ENCODE results near the gene EIF4E. TPM values are rescaled to one million over a fixed set of nuclear protein-coding genes. Genes with fewer than 3 reads are reported as not detected.
"Not testable (repeated sequence)": the region's sequence is repeated elsewhere in the genome, so short reads cannot be mapped to it uniquely, and the experiment has no call there.

The EIF4E gene
- total RNA-seq, 1 experiment from 2014 or later, result 179 TPM

GRCh38 chr4:98921292-98921691, 7.6 kb downstream of the EIF4E start:
- intact Hi-C loops (cut with micrococcal nuclease; ENCODE audit: unreplicated experiment), result loop anchor here (10.0 kb wide), 1 partner anchor 456 kb away; no protein-coding TSS in a partner anchor
- POLR2A ChIA-PET (ENCODE audit: low non-redundant PET), result no interaction called here
- CTCF ChIA-PET, result no interaction called here

GRCh38 chr4:98919996-98920395, 8.9 kb downstream of the EIF4E start:
- intact Hi-C loops (cut with micrococcal nuclease; ENCODE audit: unreplicated experiment), result loop anchor here (10.0 kb wide), 1 partner anchor 455 kb away; no protein-coding TSS in a partner anchor
- ChIA-PET POLR2A (ENCODE audit: low non-redundant PET) (no interaction called here), CTCF (no interaction called here)
- Histone ChIP-seq H3K4me1 (ENCODE audit: insufficient read depth, low read length, poor library complexity, severe bottlenecking) (peaks cover 10% of the 10 kb centered on the region), H3K9me3 (ENCODE audit: low read depth, low read length, poor library complexity, severe bottlenecking) (no peaks in the 10 kb centered on the region), H3K27me3 (replicated peaks; ENCODE audit: insufficient read depth, low read depth, low read length, poor library complexity) (no peaks in the 10 kb centered on the region), H3K36me3 (ENCODE audit: insufficient read depth, low read length, poor library complexity, severe bottlenecking) (peaks cover 13% of the 10 kb centered on the region), H3K27ac (ENCODE audit: low read depth, low read length, poor library complexity, severe bottlenecking) (peak overlapping the region; percentile 28), H3K4me3 (ENCODE audit: low read depth, low read length, poor library complexity, severe bottlenecking) (no peak overlapping the region)
- DNase-seq (ENCODE audit: low spot score), result no peak
- no TSS peak for BruUV-seq (replicated peaks)
- TF ChIP-seq CTCF (conservative IDR thresholded peaks at IDR 0.05; ENCODE audit: low read depth, low read length) (no peak), EZH2 (IDR thresholded peaks at IDR 0.05; ENCODE audit: borderline replicate concordance, low read depth, low read length, poor library complexity, severe bottlenecking) (no peak)

More at GRCh38 chr4:98921292-98921691, 7.6 kb downstream of the EIF4E start:
- no peak for TF ChIP-seq CTCF (conservative IDR thresholded peaks at IDR 0.05; ENCODE audit: low read depth, low read length)
- no peak for TF ChIP-seq EZH2 (IDR thresholded peaks at IDR 0.05; ENCODE audit: borderline replicate concordance, low read depth, low read length, poor library complexity, severe bottlenecking)
- no peak overlapping the region for H3K27ac ChIP-seq (ENCODE audit: low read depth, low read length, poor library complexity, severe bottlenecking)
- H3K27me3 ChIP-seq (replicated peaks; ENCODE audit: insufficient read depth, low read depth, low read length, poor library complexity), result no peaks in the 10 kb centered on the region
- H3K36me3 ChIP-seq (ENCODE audit: insufficient read depth, low read length, poor library complexity, severe bottlenecking), result peaks cover 23% of the 10 kb centered on the region
- DNase-seq (ENCODE audit: low spot score), result no peak
- no peaks in the 10 kb centered on the region for H3K9me3 ChIP-seq (ENCODE audit: low read depth, low read length, poor library complexity, severe bottlenecking)
- no peak overlapping the region for H3K4me3 ChIP-seq (ENCODE audit: low read depth, low read length, poor library complexity, severe bottlenecking)
- peaks cover 10% of the 10 kb centered on the region for H3K4me1 ChIP-seq (ENCODE audit: insufficient read depth, low read length, poor library complexity, severe bottlenecking)
- BruUV-seq (replicated peaks), result no TSS peak

- POLR2A ChIA-PET (ENCODE audit: low non-redundant PET), result interaction anchor here (0.7 kb wide), 1 partner anchor 441 kb away, joined by 7 read pairs; no protein-coding TSS in a partner anchor
- H3K4me3 ChIP-seq (ENCODE audit: low read depth, low read length, poor library complexity, severe bottlenecking); H3K27ac ChIP-seq (ENCODE audit: low read depth, low read length, poor library complexity, severe bottlenecking); CTCF ChIA-PET; H3K36me3 ChIP-seq (ENCODE audit: insufficient read depth, low read length, poor library complexity, severe bottlenecking); H3K27me3 ChIP-seq (replicated peaks; ENCODE audit: insufficient read depth, low read depth, low read length, poor library complexity); BruUV-seq (replicated peaks); DNase-seq (ENCODE audit: low spot score); H3K9me3 ChIP-seq (ENCODE audit: low read depth, low read length, poor library complexity, severe bottlenecking): not testable (repeated sequence)
- intact Hi-C loops (cut with micrococcal nuclease; ENCODE audit: unreplicated experiment), result loop anchor here (5.0 kb wide), 1 partner anchor 763 kb away; no protein-coding TSS in a partner anchor
- H3K4me1 ChIP-seq (ENCODE audit: insufficient read depth, low read length, poor library complexity, severe bottlenecking), result peaks cover 22% of the 10 kb centered on the region
These were observed 18.2 kb downstream of the EIF4E start for GRCh38 chr4:98910728-98911127.
